ENCODE results near the gene PLA2R1.

Gene PLA2R1

DNA sequence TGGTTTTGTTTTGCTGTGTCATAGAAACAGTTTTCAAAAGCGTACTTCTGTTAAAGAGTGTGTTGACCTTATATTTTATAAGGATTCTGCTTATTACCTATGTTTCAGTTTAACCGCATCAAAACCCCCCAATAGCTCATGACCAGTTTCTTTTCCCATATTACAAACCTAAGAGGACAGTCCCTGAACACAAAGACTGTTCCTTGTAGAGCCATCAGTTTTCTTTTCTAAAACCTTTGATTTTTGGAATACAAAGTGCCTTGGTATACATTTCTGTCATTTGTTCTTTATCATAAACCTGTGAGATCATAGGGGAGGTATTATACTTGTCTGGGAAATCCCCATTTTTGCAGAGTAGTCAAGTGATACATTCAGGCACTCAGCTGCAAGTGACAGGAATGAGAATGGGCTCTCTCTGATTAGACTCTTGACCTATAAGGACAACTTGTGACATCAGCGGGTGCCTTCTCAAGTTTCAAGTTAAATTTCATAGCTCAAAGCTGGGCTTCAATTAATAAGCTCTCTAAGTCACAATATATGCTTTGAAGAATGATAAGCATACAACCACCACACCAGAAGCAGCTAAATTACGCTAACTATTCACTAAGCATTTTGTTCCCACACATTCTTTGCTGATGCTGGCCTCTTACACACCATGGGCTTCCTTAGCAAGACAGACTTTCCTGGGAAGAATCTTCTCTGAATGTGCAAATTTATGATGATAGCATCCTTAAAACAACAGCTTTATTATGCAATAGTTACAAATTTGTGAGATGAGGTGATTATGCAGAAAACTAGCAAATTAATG, 167.0 kb downstream of the PLA2R1 start:
- Histone ChIP-seq H3K27me3 (replicated peaks) (no peaks in the 10 kb centered on the region), H3K36me3 (replicated peaks) (no peaks in the 10 kb centered on the region), H3K27ac (no peak overlapping the region), H3K4me3 (ENCODE audit: low read depth, low read length) (no peak overlapping the region)
- peak; percentile 34 for DNase-seq
- in situ Hi-C loops (cut with HindIII; ENCODE audit: low pct_ligation_motif_present, low sequenced_read_pairs) = no loop called here
- TF ChIP-seq, protein P1, sequence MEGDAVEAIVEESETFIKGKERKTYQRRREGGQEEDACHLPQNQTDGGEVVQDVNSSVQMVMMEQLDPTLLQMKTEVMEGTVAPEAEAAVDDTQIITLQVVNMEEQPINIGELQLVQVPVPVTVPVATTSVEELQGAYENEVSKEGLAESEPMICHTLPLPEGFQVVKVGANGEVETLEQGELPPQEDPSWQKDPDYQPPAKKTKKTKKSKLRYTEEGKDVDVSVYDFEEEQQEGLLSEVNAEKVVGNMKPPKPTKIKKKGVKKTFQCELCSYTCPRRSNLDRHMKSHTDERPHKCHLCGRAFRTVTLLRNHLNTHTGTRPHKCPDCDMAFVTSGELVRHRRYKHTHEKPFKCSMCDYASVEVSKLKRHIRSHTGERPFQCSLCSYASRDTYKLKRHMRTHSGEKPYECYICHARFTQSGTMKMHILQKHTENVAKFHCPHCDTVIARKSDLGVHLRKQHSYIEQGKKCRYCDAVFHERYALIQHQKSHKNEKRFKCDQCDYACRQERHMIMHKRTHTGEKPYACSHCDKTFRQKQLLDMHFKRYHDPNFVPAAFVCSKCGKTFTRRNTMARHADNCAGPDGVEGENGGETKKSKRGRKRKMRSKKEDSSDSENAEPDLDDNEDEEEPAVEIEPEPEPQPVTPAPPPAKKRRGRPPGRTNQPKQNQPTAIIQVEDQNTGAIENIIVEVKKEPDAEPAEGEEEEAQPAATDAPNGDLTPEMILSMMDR (IDR thresholded peaks at IDR 0.05; ENCODE audit: low read depth, low read length, missing control alignments) = no peak

GRCh38 chr2:159894145-159894838, 168.1 kb downstream of the PLA2R1 start:
- Histone ChIP-seq H3K27me3 (replicated peaks) (no peaks in the 10 kb centered on the region), H3K36me3 (replicated peaks) (no peaks in the 10 kb centered on the region), H3K27ac (no peak overlapping the region), H3K4me3 (ENCODE audit: low read depth, low read length) (no peak overlapping the region)
- TF ChIP-seq, protein P1 (IDR thresholded peaks at IDR 0.05; ENCODE audit: low read depth, low read length, missing control alignments) = no peak
- in situ Hi-C loops (cut with HindIII; ENCODE audit: low pct_ligation_motif_present, low sequenced_read_pairs) = no loop called here
- no peak for DNase-seq

DNA sequence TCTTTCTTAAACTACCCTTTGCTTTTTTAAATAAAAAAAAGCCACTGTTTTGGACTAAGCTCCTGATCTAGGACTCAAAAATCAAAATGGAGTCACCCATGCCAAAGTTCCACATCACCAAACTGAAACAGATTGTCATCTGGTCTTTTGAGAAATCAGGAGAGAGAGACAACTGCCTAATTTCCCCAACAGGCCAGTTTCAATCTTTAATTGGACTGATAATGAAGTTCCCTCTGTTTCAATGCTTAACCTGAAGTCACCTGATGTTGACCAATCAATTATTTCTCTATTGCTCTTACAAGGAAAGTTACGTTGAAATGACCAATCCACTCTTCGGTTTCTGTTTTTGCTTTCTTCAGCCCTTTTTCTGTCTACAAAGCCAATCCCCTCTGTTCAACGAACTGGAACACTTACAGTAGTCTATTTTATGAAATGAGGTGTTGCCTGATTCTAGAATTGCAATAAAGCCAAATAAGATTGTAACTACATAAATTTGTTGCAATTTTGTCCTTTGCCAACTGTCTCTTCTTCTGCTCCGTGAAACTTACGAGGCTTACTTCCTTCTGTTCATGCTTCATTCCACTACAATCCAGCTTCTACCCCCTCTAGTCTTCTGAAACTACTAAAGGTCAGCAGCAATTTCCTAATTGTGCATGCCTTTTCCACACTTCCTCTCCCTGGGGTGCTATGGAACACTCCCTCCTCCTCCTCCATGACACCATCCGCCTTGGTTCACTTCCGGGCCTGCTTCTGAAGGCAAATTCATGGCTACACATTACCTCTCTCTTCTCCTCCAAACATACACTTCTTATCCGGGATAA, 169.2 kb downstream of the PLA2R1 start:
- in situ Hi-C loops (cut with HindIII; ENCODE audit: low pct_ligation_motif_present, low sequenced_read_pairs) = no loop called here
- Histone ChIP-seq H3K4me3 (ENCODE audit: low read depth, low read length) (no peak overlapping the region), H3K27ac (no peak overlapping the region), H3K27me3 (replicated peaks) (no peaks in the 10 kb centered on the region), H3K36me3 (replicated peaks) (no peaks in the 10 kb centered on the region)
- DNase-seq = no peak
- TF ChIP-seq, protein P1 (IDR thresholded peaks at IDR 0.05; ENCODE audit: low read depth, low read length, missing control alignments) = no peak

- Histone ChIP-seq H3K27ac (no peak overlapping the region), H3K27me3 (replicated peaks) (no peaks in the 10 kb centered on the region), H3K36me3 (replicated peaks) (no peaks in the 10 kb centered on the region), H3K4me3 (ENCODE audit: low read depth, low read length) (no peak overlapping the region)
- TF ChIP-seq, protein P1 (IDR thresholded peaks at IDR 0.05; ENCODE audit: low read depth, low read length, missing control alignments) = no peak
- DNase-seq = peak; percentile 67
- in situ Hi-C loops (cut with HindIII; ENCODE audit: low pct_ligation_motif_present, low sequenced_read_pairs) = no loop called here
Observed at GRCh38 chr2:159891917-159892730, 170.3 kb downstream of the PLA2R1 start.

- TF ChIP-seq, protein P1 (IDR thresholded peaks at IDR 0.05; ENCODE audit: low read depth, low read length, missing control alignments) = no peak
- no peak overlapping the region for H3K4me3 ChIP-seq (ENCODE audit: low read depth, low read length)
- H3K27me3 ChIP-seq (replicated peaks) = no peaks in the 10 kb centered on the region
- no peak for DNase-seq
- in situ Hi-C loops (cut with HindIII; ENCODE audit: low pct_ligation_motif_present, low sequenced_read_pairs) = no loop called here
- no peaks in the 10 kb centered on the region for H3K36me3 ChIP-seq (replicated peaks)
- H3K27ac ChIP-seq = no peak overlapping the region
Observed at GRCh38 chr2:159891267-159891588, 171.2 kb downstream of the PLA2R1 start.

All from brain microvascular endothelial cell (primary cell).